H1 (cell line): Measurements from ENCODE around the gene ILK. TPM values are rescaled to one million over a fixed set of nuclear protein-coding genes. Genes with fewer than 3 reads are reported as not detected.

ENCODE experiments used
- BRCA1 ChIP-seq: IDR thresholded peaks from 2 replicates; pipeline ENCODE4 v1.6.1; 2012; ENCODE audit warnings: low read depth, low read length, improper control_type of control experiment
- CTBP2 ChIP-seq: IDR thresholded peaks from 2 replicates; pipeline ENCODE4 v1.7.0; 2011; ENCODE audit warnings: borderline replicate concordance, mild to moderate bottlenecking, moderate library complexity, mixed read lengths, low read length; ENCODE audit not compliant: insufficient read depth, insufficient read length
- KDM1A ChIP-seq: fragments of 200-600, 300-600 bp; sonication (generic); IDR thresholded peaks from 2 replicates; pipeline ENCODE4 v1.7.1; 2016; ENCODE audit warnings: mild to moderate bottlenecking, low read length, borderline replicate concordance
- POU5F1 ChIP-seq: IDR thresholded peaks from 2 replicates; pipeline ENCODE4 v1.6.1; 2011; ENCODE audit warnings: low read depth, mild to moderate bottlenecking, low read length, moderate library complexity
- RXRA ChIP-seq: IDR thresholded peaks from 2 replicates; pipeline ENCODE4 v1.6.1; 2011; ENCODE audit warnings: low read depth, mild to moderate bottlenecking, low read length, moderate library complexity; ENCODE audit not compliant: insufficient read depth
- SIX5 ChIP-seq: IDR thresholded peaks from 2 replicates; pipeline ENCODE4 v1.6.1; 2011; ENCODE audit warnings: mild to moderate bottlenecking, low read depth, low read length
- ZNF274 ChIP-seq: IDR thresholded peaks from 2 replicates; pipeline ENCODE4 v1.7.0; 2012; ENCODE audit warnings: low read length, borderline replicate concordance; ENCODE audit errors: extremely low read depth
- polyA plus RNA-seq, 7 experiments: library from polyadenylated mRNA; depleted of rRNA in 3 of 7; stranded (reverse) in 5 of 7; unstranded in 2 of 7; fragments of >200 nt in 5 of 7; fragments of 200-250 nt in 2 of 7; gene quantifications; 1 replicate in 5 of 7; 2 replicates in 1 of 7; 4 replicates in 1 of 7; pipeline versions ENCODE4 v1.2.1 to v1.2.3, GENCODE V29; 2011 to 2013; ENCODE audit warnings: missing spikeins in 2 of 7, mixed read lengths in 2 of 7
- total RNA-seq: library from RNA; stranded (reverse); fragmentation: NEBNext Ultra II Directional; extraction: Animal tissue kit (Norgen Biotek cat#: 25700); gene quantifications from 2 replicates; pipeline ENCODE4 v1.2.1, GENCODE V29; 2021
- TF ChIP-seq, protein P1 (sequence below): fragments of 300-600 bp; sonication (generic); IDR thresholded peaks from 2 replicates; pipeline ENCODE4 v1.7.1; 2012; ENCODE audit warnings: low read length, moderate library complexity, mild to moderate bottlenecking, inconsistent platforms; ENCODE audit not compliant: insufficient replicate concordance
- TF ChIP-seq, protein P2 (sequence below): IDR thresholded peaks from 2 replicates; pipeline ENCODE4 v1.6.1; 2012; ENCODE audit warnings: low read length, inconsistent platforms

ILK gene
- total and polyA plus RNA-seq, 2 of the 8 experiments (the other 6 are each of a cell fraction or from before 2014, with no cell fraction given) = 91.4 to 132 TPM

DNA sequence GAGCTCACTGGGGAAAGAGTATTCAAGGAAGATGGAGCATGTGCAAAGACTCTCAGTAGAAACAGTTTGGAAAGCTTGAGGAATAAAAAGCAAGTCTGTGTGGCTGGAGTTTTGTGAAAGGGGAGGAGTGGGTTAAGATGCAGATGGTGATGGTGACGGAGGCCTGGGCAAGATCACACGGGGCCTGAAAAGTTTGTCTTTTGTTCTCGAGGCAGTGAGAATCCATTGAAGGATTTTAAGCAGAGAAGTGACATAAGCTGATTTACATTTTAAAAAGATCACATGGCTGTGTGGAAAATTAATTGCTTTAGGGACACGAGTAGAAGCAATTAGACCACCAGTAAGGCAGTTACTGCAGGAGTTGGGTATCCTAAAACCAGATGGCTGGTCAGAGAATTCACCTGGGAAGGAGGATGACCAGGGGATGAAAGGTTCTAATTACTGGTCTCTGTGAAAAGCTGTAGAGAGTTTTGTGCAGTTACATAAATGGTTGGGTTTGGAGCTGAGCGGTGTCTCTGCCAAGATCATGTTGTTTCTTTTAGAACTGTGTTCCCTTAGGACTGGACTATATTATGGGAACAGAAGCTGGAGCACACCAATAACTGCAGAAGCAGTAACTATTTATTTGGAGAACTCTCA is 7.2 kb upstream of the ILK start (continued):
- TF ChIP-seq, protein P1, sequence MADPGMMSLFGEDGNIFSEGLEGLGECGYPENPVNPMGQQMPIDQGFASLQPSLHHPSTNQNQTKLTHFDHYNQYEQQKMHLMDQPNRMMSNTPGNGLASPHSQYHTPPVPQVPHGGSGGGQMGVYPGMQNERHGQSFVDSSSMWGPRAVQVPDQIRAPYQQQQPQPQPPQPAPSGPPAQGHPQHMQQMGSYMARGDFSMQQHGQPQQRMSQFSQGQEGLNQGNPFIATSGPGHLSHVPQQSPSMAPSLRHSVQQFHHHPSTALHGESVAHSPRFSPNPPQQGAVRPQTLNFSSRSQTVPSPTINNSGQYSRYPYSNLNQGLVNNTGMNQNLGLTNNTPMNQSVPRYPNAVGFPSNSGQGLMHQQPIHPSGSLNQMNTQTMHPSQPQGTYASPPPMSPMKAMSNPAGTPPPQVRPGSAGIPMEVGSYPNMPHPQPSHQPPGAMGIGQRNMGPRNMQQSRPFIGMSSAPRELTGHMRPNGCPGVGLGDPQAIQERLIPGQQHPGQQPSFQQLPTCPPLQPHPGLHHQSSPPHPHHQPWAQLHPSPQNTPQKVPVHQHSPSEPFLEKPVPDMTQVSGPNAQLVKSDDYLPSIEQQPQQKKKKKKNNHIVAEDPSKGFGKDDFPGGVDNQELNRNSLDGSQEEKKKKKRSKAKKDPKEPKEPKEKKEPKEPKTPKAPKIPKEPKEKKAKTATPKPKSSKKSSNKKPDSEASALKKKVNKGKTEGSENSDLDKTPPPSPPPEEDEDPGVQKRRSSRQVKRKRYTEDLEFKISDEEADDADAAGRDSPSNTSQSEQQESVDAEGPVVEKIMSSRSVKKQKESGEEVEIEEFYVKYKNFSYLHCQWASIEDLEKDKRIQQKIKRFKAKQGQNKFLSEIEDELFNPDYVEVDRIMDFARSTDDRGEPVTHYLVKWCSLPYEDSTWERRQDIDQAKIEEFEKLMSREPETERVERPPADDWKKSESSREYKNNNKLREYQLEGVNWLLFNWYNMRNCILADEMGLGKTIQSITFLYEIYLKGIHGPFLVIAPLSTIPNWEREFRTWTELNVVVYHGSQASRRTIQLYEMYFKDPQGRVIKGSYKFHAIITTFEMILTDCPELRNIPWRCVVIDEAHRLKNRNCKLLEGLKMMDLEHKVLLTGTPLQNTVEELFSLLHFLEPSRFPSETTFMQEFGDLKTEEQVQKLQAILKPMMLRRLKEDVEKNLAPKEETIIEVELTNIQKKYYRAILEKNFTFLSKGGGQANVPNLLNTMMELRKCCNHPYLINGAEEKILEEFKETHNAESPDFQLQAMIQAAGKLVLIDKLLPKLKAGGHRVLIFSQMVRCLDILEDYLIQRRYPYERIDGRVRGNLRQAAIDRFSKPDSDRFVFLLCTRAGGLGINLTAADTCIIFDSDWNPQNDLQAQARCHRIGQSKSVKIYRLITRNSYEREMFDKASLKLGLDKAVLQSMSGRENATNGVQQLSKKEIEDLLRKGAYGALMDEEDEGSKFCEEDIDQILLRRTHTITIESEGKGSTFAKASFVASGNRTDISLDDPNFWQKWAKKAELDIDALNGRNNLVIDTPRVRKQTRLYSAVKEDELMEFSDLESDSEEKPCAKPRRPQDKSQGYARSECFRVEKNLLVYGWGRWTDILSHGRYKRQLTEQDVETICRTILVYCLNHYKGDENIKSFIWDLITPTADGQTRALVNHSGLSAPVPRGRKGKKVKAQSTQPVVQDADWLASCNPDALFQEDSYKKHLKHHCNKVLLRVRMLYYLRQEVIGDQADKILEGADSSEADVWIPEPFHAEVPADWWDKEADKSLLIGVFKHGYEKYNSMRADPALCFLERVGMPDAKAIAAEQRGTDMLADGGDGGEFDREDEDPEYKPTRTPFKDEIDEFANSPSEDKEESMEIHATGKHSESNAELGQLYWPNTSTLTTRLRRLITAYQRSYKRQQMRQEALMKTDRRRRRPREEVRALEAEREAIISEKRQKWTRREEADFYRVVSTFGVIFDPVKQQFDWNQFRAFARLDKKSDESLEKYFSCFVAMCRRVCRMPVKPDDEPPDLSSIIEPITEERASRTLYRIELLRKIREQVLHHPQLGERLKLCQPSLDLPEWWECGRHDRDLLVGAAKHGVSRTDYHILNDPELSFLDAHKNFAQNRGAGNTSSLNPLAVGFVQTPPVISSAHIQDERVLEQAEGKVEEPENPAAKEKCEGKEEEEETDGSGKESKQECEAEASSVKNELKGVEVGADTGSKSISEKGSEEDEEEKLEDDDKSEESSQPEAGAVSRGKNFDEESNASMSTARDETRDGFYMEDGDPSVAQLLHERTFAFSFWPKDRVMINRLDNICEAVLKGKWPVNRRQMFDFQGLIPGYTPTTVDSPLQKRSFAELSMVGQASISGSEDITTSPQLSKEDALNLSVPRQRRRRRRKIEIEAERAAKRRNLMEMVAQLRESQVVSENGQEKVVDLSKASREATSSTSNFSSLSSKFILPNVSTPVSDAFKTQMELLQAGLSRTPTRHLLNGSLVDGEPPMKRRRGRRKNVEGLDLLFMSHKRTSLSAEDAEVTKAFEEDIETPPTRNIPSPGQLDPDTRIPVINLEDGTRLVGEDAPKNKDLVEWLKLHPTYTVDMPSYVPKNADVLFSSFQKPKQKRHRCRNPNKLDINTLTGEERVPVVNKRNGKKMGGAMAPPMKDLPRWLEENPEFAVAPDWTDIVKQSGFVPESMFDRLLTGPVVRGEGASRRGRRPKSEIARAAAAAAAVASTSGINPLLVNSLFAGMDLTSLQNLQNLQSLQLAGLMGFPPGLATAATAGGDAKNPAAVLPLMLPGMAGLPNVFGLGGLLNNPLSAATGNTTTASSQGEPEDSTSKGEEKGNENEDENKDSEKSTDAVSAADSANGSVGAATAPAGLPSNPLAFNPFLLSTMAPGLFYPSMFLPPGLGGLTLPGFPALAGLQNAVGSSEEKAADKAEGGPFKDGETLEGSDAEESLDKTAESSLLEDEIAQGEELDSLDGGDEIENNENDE = no peak
- TF ChIP-seq POU5F1 = no peak
- TF ChIP-seq, protein P2, sequence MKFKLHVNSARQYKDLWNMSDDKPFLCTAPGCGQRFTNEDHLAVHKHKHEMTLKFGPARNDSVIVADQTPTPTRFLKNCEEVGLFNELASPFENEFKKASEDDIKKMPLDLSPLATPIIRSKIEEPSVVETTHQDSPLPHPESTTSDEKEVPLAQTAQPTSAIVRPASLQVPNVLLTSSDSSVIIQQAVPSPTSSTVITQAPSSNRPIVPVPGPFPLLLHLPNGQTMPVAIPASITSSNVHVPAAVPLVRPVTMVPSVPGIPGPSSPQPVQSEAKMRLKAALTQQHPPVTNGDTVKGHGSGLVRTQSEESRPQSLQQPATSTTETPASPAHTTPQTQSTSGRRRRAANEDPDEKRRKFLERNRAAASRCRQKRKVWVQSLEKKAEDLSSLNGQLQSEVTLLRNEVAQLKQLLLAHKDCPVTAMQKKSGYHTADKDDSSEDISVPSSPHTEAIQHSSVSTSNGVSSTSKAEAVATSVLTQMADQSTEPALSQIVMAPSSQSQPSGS = no peak
- no peak for TF ChIP-seq RXRA
- TF ChIP-seq CTBP2 = no peak
- TF ChIP-seq KDM1A = no peak
- TF ChIP-seq BRCA1 = no peak
- no peak for TF ChIP-seq SIX5
- TF ChIP-seq ZNF274 = no peak
